HCT116 (cell line): ENCODE data around the gene APLF. TPM values are rescaled to one million over a fixed set of nuclear protein-coding genes. Genes with fewer than 3 reads are reported as not detected.
A peak's percentile ranks its signal among the peaks of the same experiment; 100 is the strongest.

Experiments used
- ATAC-seq: fragments of 200-7000 bp; cut with Tn5 transposase; 2 replicates; pipeline ENCODE4 v1.9.1; 2020; ENCODE audit warnings: mild to moderate bottlenecking, moderate library complexity
- BruUV-seq: library from RNA; stranded (reverse); fragments of 400-500 nt; replicated peaks from 2 replicates; lab custom pipeline; 2021; lab: Mats Ljungman, UMichigan
- CTCF ChIA-PET: fragments of 300-600 bp; sonication (Branson Sonifier 250); formaldehyde crosslinking; loops from one replicate; lab custom pipeline; 2021; ENCODE audit warnings: antibody characterized with exemption; lab: Charles Lee
- POLR2A ChIA-PET: fragments of 300-600, 350-600 bp; sonication (Branson Sonifier 250); formaldehyde crosslinking; loops from one replicate; lab custom pipeline; 2021; ENCODE audit warnings: antibody characterized with exemption; lab: Charles Lee
- RAD21 ChIA-PET, 2 experiments: fragments of 300-600 bp; sonication (Branson Sonifier 250); formaldehyde crosslinking; loops; one replicate each; lab custom pipeline; 2023; ENCODE audit warnings: low total read pairs in 2 of 2; ENCODE audit not compliant: uncharacterized antibody in 2 of 2, unreplicated experiment in 2 of 2, low non-redundant PET in 1 of 2; lab: Charles Lee
- DNase-seq: peaks from one replicate; pipeline ENCODE4 v3.0.0-alpha.2; 2010; ENCODE audit warnings: low read depth, low spot score
- H2AFZ ChIP-seq: fragments of 200-600 bp; shearing (Covaris generic), sonication (generic); 2 replicates; pipeline ENCODE4 v1.6.1; 2017; ENCODE audit warnings: low read depth, mixed run types, mixed read lengths, antibody characterized with exemption, low read length; ENCODE audit not compliant: poor library complexity, severe bottlenecking
- H3K27ac ChIP-seq: 2 replicates; pipeline ENCODE4 v1.5.1; 2012; ENCODE audit warnings: low read depth, low read length
- H3K27me3 ChIP-seq: fragments of 200-600 bp; sonication (generic); 2 replicates; pipeline ENCODE4 v1.6.1; 2016; ENCODE audit warnings: mixed run types, low read length, mixed read lengths; ENCODE audit not compliant: insufficient read depth
- H3K36me3 ChIP-seq, 2 experiments: fragments of 200-500 bp in 1 of 2; fragments of 200-600 bp in 1 of 2; sonication (Bioruptor generic) in 1 of 2; sonication (generic) in 1 of 2; 2 replicates each; pipeline versions ENCODE4 v1.5.1 to v1.6.1; 2014 to 2016; ENCODE audit warnings: low read length in 2 of 2, inconsistent platforms in 1 of 2, mixed read lengths in 1 of 2, mixed run types in 1 of 2; ENCODE audit not compliant: insufficient read depth in 2 of 2, control insufficient read depth in 1 of 2
- H3K4me1 ChIP-seq, 2 experiments: fragments of 200-600 bp in 1 of 2; sonication (generic) in 1 of 2; 2 replicates each; pipeline versions ENCODE4 v1.5.1 to v1.6.1; 2012 to 2017; ENCODE audit warnings: low read length in 2 of 2, inconsistent platforms in 1 of 2, mild to moderate bottlenecking in 1 of 2, mixed read lengths in 1 of 2, mixed run types in 1 of 2, moderate library complexity in 1 of 2; ENCODE audit not compliant: insufficient read depth in 2 of 2, control insufficient read depth in 1 of 2
- H3K4me2 ChIP-seq: fragments of 200-600 bp; sonication (generic); 2 replicates; pipeline ENCODE4 v1.6.1; 2017; ENCODE audit warnings: mixed run types, low read length, mixed read lengths
- H3K4me3 ChIP-seq, 2 experiments: fragments of 200-600 bp in 1 of 2; sonication (generic) in 1 of 2; replicated peaks in 1 of 2; 2 replicates each; pipeline ENCODE4 v1.5.1; 2011 to 2016; ENCODE audit warnings: low read length in 2 of 2, control low read depth in 1 of 2, low read depth in 1 of 2, mild to moderate bottlenecking in 1 of 2, mixed read lengths in 1 of 2, mixed run types in 1 of 2
- H3K79me2 ChIP-seq: fragments of 200-600 bp; sonication (generic); 2 replicates; pipeline ENCODE4 v1.6.1; 2017; ENCODE audit warnings: mild to moderate bottlenecking, mixed run types, low read length, moderate library complexity, mixed read lengths; ENCODE audit not compliant: insufficient read depth
- H3K9ac ChIP-seq: fragments of 200-600 bp; sonication (generic); 2 replicates; pipeline ENCODE4 v1.6.1; 2016; ENCODE audit warnings: low read length, mixed read lengths
- H3K9me2 ChIP-seq: fragments of 200-600 bp; sonication (generic), shearing (Covaris generic); 2 replicates; pipeline ENCODE4 v1.6.1; 2017; ENCODE audit warnings: mixed run types, mild to moderate bottlenecking, moderate library complexity; ENCODE audit not compliant: insufficient read depth
- H3K9me3 ChIP-seq, 2 experiments: fragments of 200-500 bp in 1 of 2; fragments of 200-600 bp in 1 of 2; sonication (Bioruptor generic) in 1 of 2; sonication (generic) in 1 of 2; 2 replicates each; pipeline ENCODE4 v1.6.1; 2014 to 2017; ENCODE audit warnings: low read length in 2 of 2, mixed read lengths in 2 of 2, inconsistent platforms in 1 of 2, low read depth in 1 of 2, mild to moderate bottlenecking in 1 of 2, mixed run types in 1 of 2, moderate library complexity in 1 of 2; ENCODE audit not compliant: control insufficient read depth in 1 of 2, insufficient read depth in 1 of 2
- H4K20me1 ChIP-seq: fragments of 200-600 bp; sonication (generic), shearing (Covaris generic); 2 replicates; pipeline ENCODE4 v1.6.1; 2017; ENCODE audit warnings: mixed run types, mild to moderate bottlenecking, moderate library complexity; ENCODE audit not compliant: insufficient read depth
- CBX3 ChIP-seq: IDR thresholded peaks from 2 replicates; pipeline ENCODE4 v1.6.1; 2012; ENCODE audit warnings: low read depth
- CEBPB ChIP-seq: IDR thresholded peaks from 2 replicates; pipeline ENCODE4 v1.6.1; 2012; ENCODE audit warnings: low read depth
- CTCF ChIP-seq, 3 experiments: fragments of 200-600 bp in 1 of 3; sonication (generic) in 1 of 3; IDR thresholded peaks in 2 of 3; conservative IDR thresholded peaks in 1 of 3; 2 replicates each; pipeline ENCODE4 v1.5.1; 2012 to 2017; ENCODE audit warnings: low read depth in 2 of 3, low read length in 2 of 3, antibody characterized with exemption in 1 of 3, borderline replicate concordance in 1 of 3, control low read depth in 1 of 3, mild to moderate bottlenecking in 1 of 3, mixed read lengths in 1 of 3, mixed run types in 1 of 3, moderate library complexity in 1 of 3; ENCODE audit not compliant: insufficient read depth in 1 of 3
- EZH2phosphoT487 ChIP-seq: fragments of 200-600 bp; IDR thresholded peaks from 2 replicates; pipeline ENCODE4 v1.6.1; 2018; ENCODE audit warnings: antibody characterized with exemption, borderline replicate concordance
- FOSL1 ChIP-seq: IDR thresholded peaks from 2 replicates; pipeline ENCODE4 v1.6.1; 2012; ENCODE audit warnings: low read depth
- JUND ChIP-seq: IDR thresholded peaks from 2 replicates; pipeline ENCODE4 v1.6.1; 2012
- RAD21 ChIP-seq: IDR thresholded peaks from 2 replicates; pipeline ENCODE4 v1.6.1; 2012; ENCODE audit warnings: low read depth, mild to moderate bottlenecking
- SP1 ChIP-seq: IDR thresholded peaks from 2 replicates; pipeline ENCODE4 v1.6.1; 2012; ENCODE audit warnings: low read depth
- TCF7L2 ChIP-seq: IDR thresholded peaks from 2 replicates; pipeline ENCODE4 v1.7.0; 2011; ENCODE audit warnings: borderline replicate concordance, inconsistent platforms; ENCODE audit not compliant: insufficient read depth, insufficient read length; ENCODE audit errors: extremely low read depth
- YY1 ChIP-seq: IDR thresholded peaks from 2 replicates; pipeline ENCODE4 v1.6.1; 2011; ENCODE audit warnings: low read length, low read depth, moderate library complexity, mild to moderate bottlenecking; ENCODE audit not compliant: insufficient replicate concordance; ENCODE audit errors: extremely low read depth
- ZFX ChIP-seq: fragments of 450-650 bp; IDR thresholded peaks from 2 replicates; pipeline ENCODE4 v1.6.1; 2017
- intact Hi-C: fragments of 100-400 bp; cut with micrococcal nuclease; formaldehyde crosslinking; loops from 2 replicates; pipeline ENCODE4 v1.10.0; 2022
- total RNA-seq: library from RNA; stranded (reverse); gene quantifications from one replicate; pipeline ENCODE4 v1.2.1, GENCODE V29; 2021; ENCODE audit not compliant: unreplicated experiment

The APLF gene
- total RNA-seq, 1 experiment from 2014 or later, result 1.6 TPM

DNA sequence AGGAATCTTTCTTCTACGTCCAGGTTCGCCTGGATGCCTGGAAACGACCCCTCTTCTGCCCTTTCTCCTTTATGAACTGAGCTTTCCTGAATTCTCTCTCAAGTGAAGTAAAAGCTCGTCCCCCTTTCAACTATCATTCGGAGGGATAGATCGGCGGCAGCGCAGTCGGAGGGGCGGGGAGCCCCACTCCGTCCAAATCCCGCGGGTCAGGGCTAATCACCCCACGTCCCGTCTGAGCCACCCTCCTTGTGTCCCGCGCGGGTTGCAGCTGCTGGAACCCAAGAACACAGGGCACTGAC lies 658 bp upstream of the APLF start:
- DNase-seq (no peak), ATAC-seq (peak; percentile 37; the same call in 1 of the 2 replicates)
- intact Hi-C loops, result loop anchor here (1.0 to 5.0 kb wide), 2 partner anchors 441 to 459 kb away; no protein-coding TSS in a partner anchor
- H3K27ac ChIP-seq, result peak overlapping the region; percentile 3; the same call in 1 of the 2 replicates
- CTCF ChIA-PET, result interaction anchor here (0.6 to 3.5 kb wide), 13 partner anchors 21 to 548 kb away, joined by 3 to 22 read pairs (median 4); no protein-coding TSS in a partner anchor
- H3K79me2 ChIP-seq, result no peaks in the 10 kb centered on the region
- peak overlapping the region; percentile 74 for H2AFZ ChIP-seq
- TSS peak; percentile 86 for BruUV-seq
- TF ChIP-seq ZFX (no peak), SP1 (no peak), RAD21 (no peak), FOSL1 (no peak), CEBPB (no peak), YY1 (no peak), EZH2phosphoT487 (no peak), CBX3 (no peak), CTCF (IDR thresholded peaks at IDR 0.05 in 2 of 3, conservative IDR thresholded peaks at IDR 0.05 in 1 of 3; ENCODE audit: borderline replicate concordance in 1 of 3, insufficient read depth in 1 of 3, low read depth in 2 of 3, low read length in 2 of 3) (no peak), TCF7L2 (no peak), JUND (no peak)
- H3K36me3 ChIP-seq, result no peaks in the 10 kb centered on the region
- H3K4me1 ChIP-seq, result peaks cover 4 to 18% of the 10 kb centered on the region in 2 experiments; a peak in 3 of 4 replicates
- no peaks in the 10 kb centered on the region for H3K9me3 ChIP-seq
- RAD21 ChIA-PET, result interaction anchor here in 1 of 2 experiments (1.1 kb wide), 1 partner anchor 459 kb away, joined by 3 read pairs; no protein-coding TSS in a partner anchor
- peak overlapping the region; percentile 96 for H3K4me2 ChIP-seq
- H3K9ac ChIP-seq, result peak overlapping the region; percentile 77
- POLR2A ChIA-PET, result no interaction called here
- H4K20me1 ChIP-seq, result no peaks in the 10 kb centered on the region; the same call in 1 of the 2 replicates
- peak overlapping the region; percentile 82 to 85 for H3K4me3 ChIP-seq
- H3K9me2 ChIP-seq, result no peaks in the 10 kb centered on the region
- H3K27me3 ChIP-seq, result no peaks in the 10 kb centered on the region
